Endothelial cell (in vitro differentiated cells): ENCODE results near the gene APBB2. TPM values are rescaled to one million over a fixed set of nuclear protein-coding genes. Genes with fewer than 3 reads are reported as not detected.

ENCODE experiments used
- DNase-seq: peaks from one replicate; pipeline ENCODE4 v3.0.0; 2021; ENCODE audit warnings: low spot score
- H3K27ac Mint-ChIP-seq: one replicate; pipeline ENCODE4 v1.8.0; 2021; ENCODE audit warnings: mixed read lengths, inconsistent platforms; ENCODE audit not compliant: unreplicated experiment
- H3K27me3 Mint-ChIP-seq: one replicate; pipeline ENCODE4 v1.8.0; 2021; ENCODE audit warnings: mild to moderate bottlenecking, moderate library complexity, mixed read lengths, inconsistent platforms; ENCODE audit not compliant: unreplicated experiment
- H3K36me3 Mint-ChIP-seq: one replicate; pipeline ENCODE4 v1.8.0; 2021; ENCODE audit warnings: mild to moderate bottlenecking, low read depth, mixed read lengths, inconsistent platforms; ENCODE audit not compliant: unreplicated experiment
- H3K4me1 Mint-ChIP-seq: one replicate; pipeline ENCODE4 v1.8.0; 2021; ENCODE audit warnings: mild to moderate bottlenecking, mixed read lengths, inconsistent platforms; ENCODE audit not compliant: unreplicated experiment
- H3K4me3 Mint-ChIP-seq: one replicate; pipeline ENCODE4 v1.8.0; 2021; ENCODE audit warnings: mild to moderate bottlenecking, mixed read lengths, inconsistent platforms; ENCODE audit not compliant: unreplicated experiment
- H3K9me3 Mint-ChIP-seq: one replicate; pipeline ENCODE4 v1.8.0; 2021; ENCODE audit warnings: mixed read lengths, inconsistent platforms; ENCODE audit not compliant: unreplicated experiment
- total RNA-seq: library from RNA; stranded (reverse); fragmentation: NEBNext Ultra II Directional; extraction: Animal tissue kit (Norgen Biotek cat#: 25700); gene quantifications from one replicate; pipeline ENCODE4 v1.2.1, GENCODE V29; 2021; ENCODE audit not compliant: unreplicated experiment
- TF ChIP-seq, protein P1 (sequence below): fragments of 200-600 bp; sonication (generic); IDR thresholded peaks from one replicate; pipeline ENCODE4 v1.5.0; 2021; ENCODE audit warnings: antibody characterized with exemption; ENCODE audit not compliant: unreplicated experiment

The APBB2 gene
- total RNA-seq, 1 donor from 2014 or later: 103 TPM

GRCh38 chr4:41012293-41012692 lies 202.0 kb downstream of the APBB2 start:
- DNase-seq: no peak
- peaks cover 3% of the 10 kb centered on the region for H3K27me3 Mint-ChIP-seq
- TF ChIP-seq, protein P1, sequence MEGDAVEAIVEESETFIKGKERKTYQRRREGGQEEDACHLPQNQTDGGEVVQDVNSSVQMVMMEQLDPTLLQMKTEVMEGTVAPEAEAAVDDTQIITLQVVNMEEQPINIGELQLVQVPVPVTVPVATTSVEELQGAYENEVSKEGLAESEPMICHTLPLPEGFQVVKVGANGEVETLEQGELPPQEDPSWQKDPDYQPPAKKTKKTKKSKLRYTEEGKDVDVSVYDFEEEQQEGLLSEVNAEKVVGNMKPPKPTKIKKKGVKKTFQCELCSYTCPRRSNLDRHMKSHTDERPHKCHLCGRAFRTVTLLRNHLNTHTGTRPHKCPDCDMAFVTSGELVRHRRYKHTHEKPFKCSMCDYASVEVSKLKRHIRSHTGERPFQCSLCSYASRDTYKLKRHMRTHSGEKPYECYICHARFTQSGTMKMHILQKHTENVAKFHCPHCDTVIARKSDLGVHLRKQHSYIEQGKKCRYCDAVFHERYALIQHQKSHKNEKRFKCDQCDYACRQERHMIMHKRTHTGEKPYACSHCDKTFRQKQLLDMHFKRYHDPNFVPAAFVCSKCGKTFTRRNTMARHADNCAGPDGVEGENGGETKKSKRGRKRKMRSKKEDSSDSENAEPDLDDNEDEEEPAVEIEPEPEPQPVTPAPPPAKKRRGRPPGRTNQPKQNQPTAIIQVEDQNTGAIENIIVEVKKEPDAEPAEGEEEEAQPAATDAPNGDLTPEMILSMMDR: no peak
- no peak overlapping the region for H3K27ac Mint-ChIP-seq
- peaks cover 15% of the 10 kb centered on the region for H3K36me3 Mint-ChIP-seq
- peaks cover 3% of the 10 kb centered on the region for H3K4me1 Mint-ChIP-seq
- no peak overlapping the region for H3K4me3 Mint-ChIP-seq
- H3K9me3 Mint-ChIP-seq: no peaks in the 10 kb centered on the region

- no peak overlapping the region for H3K4me3 Mint-ChIP-seq
- H3K27ac Mint-ChIP-seq: no peak overlapping the region
- TF ChIP-seq, protein P1: no peak
- no peaks in the 10 kb centered on the region for H3K9me3 Mint-ChIP-seq
- peaks cover 26% of the 10 kb centered on the region for H3K36me3 Mint-ChIP-seq
- DNase-seq: no peak
- peaks cover 5% of the 10 kb centered on the region for H3K27me3 Mint-ChIP-seq
- no peaks in the 10 kb centered on the region for H3K4me1 Mint-ChIP-seq
Measured at GRCh38 chr4:41009411-41009810, 204.9 kb downstream of the APBB2 start.

- Mint-ChIP-seq H3K36me3 (peaks cover 22% of the 10 kb centered on the region), H3K27me3 (peaks cover 2% of the 10 kb centered on the region), H3K4me3 (no peak overlapping the region), H3K9me3 (no peaks in the 10 kb centered on the region), H3K4me1 (no peaks in the 10 kb centered on the region), H3K27ac (no peak overlapping the region)
- TF ChIP-seq, protein P1: no peak
- DNase-seq: no peak
Measured at GRCh38 chr4:41006141-41006540, 208.2 kb downstream of the APBB2 start.

GRCh38 chr4:41002309-41002708 lies 212.0 kb downstream of the APBB2 start:
- TF ChIP-seq, protein P1: no peak
- Mint-ChIP-seq H3K4me3 (no peak overlapping the region), H3K27me3 (peaks cover 4% of the 10 kb centered on the region), H3K4me1 (peaks cover under 1% of the 10 kb centered on the region), H3K9me3 (no peaks in the 10 kb centered on the region), H3K27ac (no peak overlapping the region), H3K36me3 (peaks cover 19% of the 10 kb centered on the region)
- no peak for DNase-seq

DNA sequence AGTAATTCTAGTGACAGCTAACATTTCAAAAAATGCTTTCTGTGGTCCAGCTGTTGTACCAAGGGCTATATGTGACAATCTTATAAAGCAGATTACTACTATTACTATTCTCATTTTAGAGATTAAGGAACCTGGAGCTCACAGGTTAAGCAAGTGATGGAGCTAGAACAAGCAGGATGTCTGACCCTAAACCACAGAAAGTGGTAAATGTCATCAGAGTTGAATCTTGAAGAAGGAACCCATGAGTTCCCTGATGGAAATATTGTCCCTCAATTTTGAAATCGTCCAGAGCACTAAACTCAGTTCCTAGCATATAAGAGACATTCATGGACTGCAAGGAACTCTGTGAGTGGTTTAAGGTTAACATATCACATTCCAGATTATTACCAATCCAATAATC lies 214.0 kb downstream of the APBB2 start:
- Mint-ChIP-seq H3K36me3 (peaks cover 19% of the 10 kb centered on the region), H3K4me3 (no peak overlapping the region), H3K4me1 (peaks cover 11% of the 10 kb centered on the region), H3K27me3 (peaks cover 4% of the 10 kb centered on the region), H3K27ac (no peak overlapping the region), H3K9me3 (no peaks in the 10 kb centered on the region)
- TF ChIP-seq, protein P1: no peak
- no peak for DNase-seq
